Ascending aorta (tissue), 2 donors: ENCODE measurements around the gene PCDH1. TPM values are rescaled to one million over a fixed set of nuclear protein-coding genes. Genes with fewer than 3 reads are reported as not detected.
"Not testable (repeated sequence)": the region's sequence is repeated elsewhere in the genome, so short reads cannot be mapped to it uniquely, and the experiment has no call there.

Source experiments
- DNase-seq, 2 donors: peaks; one replicate each; pipeline ENCODE4 v3.0.0-alpha.2; 2019; ENCODE audit warnings: low spot score in 2 of 2
- H3K27ac ChIP-seq, 2 donors: fragments of 200-600 bp; sonication (generic); one replicate each; pipeline ENCODE4 v1.5.1; 2016 to 2017; ENCODE audit warnings: mild to moderate bottlenecking in 1 of 2
- H3K27me3 ChIP-seq: fragments of 200-600 bp; sonication (generic); one replicate; pipeline ENCODE4 v1.5.1; 2017
- H3K36me3 ChIP-seq, 2 donors: fragments of 200-600 bp; sonication (generic); one replicate each; pipeline ENCODE4 v1.5.1; 2016
- H3K4me1 ChIP-seq, 2 donors: fragments of 200-600 bp; sonication (generic); one replicate each; pipeline ENCODE4 v1.5.1; 2016 to 2017; ENCODE audit warnings: mild to moderate bottlenecking in 1 of 2
- H3K4me3 ChIP-seq, 2 donors: fragments of 200-600 bp; sonication (generic); one replicate each; pipeline ENCODE4 v1.5.1; 2016 to 2017; ENCODE audit warnings: mild to moderate bottlenecking in 1 of 2
- H3K9me3 ChIP-seq, 2 donors: fragments of 200-600 bp; sonication (generic); one replicate each; pipeline ENCODE4 v1.5.1; 2016
- CTCF ChIP-seq, 3 experiments: fragments of 200-600 bp in 2 of 3; fragments of 450-650 bp in 1 of 3; sonication (generic) in 2 of 3; IDR thresholded peaks; one replicate each; pipeline ENCODE4 v1.5.1; 2016 to 2019; ENCODE audit warnings: antibody characterized with exemption in 3 of 3, mild to moderate bottlenecking in 1 of 3, moderate library complexity in 1 of 3
- intact Hi-C: fragments of 100-400 bp; cut with DNase I; formaldehyde crosslinking; loops from one replicate; pipeline ENCODE4 v1.15.1; 2023
- total RNA-seq: library from RNA; depleted of rRNA; stranded (reverse); fragments of >200 nt; gene quantifications from one replicate; pipeline ENCODE4 v1.1.0, GENCODE V29; 2016

PCDH1 gene
- 165 TPM for total RNA-seq

DNA sequence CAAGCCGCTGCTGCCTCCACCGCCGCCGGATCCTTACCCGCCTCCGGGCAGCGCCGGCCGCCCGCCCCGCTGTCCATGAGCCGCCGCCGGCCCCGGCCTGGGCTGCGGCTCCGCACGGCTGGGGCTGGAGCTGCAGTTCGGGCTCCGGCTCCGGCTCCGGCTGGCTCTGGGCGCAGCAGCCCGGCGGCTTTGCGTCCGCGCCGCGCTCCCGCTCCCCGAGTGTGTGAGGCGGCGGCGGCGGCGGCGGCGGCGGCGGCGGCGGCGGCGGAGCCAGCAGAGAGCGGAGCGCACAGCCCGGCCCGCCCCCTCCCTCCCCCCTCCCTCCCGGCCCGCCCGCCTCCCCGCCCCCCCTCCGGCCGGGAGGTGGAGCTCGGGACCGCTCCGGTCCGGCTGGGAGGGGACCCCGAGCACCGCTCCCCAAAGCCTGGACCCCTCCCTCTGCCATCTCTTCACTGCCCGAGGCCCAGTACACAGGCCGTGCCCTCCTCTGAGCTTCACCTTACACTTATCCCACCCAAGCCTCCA lies at the start of gene PCDH1:
TSS of gene PCDH1 (minus strand) at position 225 of the 525 bp plus-strand sequence. CDS start at position 77, 148 bp downstream.
- Histone ChIP-seq H3K27ac (peak within 1 kb of the TSS; percentile 28 to 58), H3K4me3 (peak within 1 kb of the TSS; percentile 70 to 77), H3K27me3 (peaks cover 17% of the 10 kb centered on the region), H3K4me1 (peaks cover 12 to 28% of the 10 kb centered on the region in 2 donors), H3K9me3 (no peaks in the 10 kb centered on the region), H3K36me3 (no peaks in the 10 kb centered on the region)
- DNase-seq = peak in 1 of 2 donors; percentile 66
- intact Hi-C loops = loop anchor here (2.0 to 5.0 kb wide), 2 partner anchors 29 to 84 kb away; no protein-coding TSS in a partner anchor
- no peak for TF ChIP-seq CTCF (IDR thresholded peaks at IDR 0.05)

- intact Hi-C loops = no loop called here
- Histone ChIP-seq H3K4me1 (peaks cover 8 to 21% of the 10 kb centered on the region in 2 donors), H3K36me3 (peaks cover 47 to 58% of the 10 kb centered on the region in 2 donors), H3K27me3 (no peaks in the 10 kb centered on the region), H3K27ac (no peak overlapping the region), H3K4me3 (no peak overlapping the region), H3K9me3 (no peaks in the 10 kb centered on the region)
- no peak for DNase-seq
- no peak for TF ChIP-seq CTCF (IDR thresholded peaks at IDR 0.05)
Measured at GRCh38 chr5:141926434-141926833, 48.2 kb upstream of the PCDH1 start.

DNA sequence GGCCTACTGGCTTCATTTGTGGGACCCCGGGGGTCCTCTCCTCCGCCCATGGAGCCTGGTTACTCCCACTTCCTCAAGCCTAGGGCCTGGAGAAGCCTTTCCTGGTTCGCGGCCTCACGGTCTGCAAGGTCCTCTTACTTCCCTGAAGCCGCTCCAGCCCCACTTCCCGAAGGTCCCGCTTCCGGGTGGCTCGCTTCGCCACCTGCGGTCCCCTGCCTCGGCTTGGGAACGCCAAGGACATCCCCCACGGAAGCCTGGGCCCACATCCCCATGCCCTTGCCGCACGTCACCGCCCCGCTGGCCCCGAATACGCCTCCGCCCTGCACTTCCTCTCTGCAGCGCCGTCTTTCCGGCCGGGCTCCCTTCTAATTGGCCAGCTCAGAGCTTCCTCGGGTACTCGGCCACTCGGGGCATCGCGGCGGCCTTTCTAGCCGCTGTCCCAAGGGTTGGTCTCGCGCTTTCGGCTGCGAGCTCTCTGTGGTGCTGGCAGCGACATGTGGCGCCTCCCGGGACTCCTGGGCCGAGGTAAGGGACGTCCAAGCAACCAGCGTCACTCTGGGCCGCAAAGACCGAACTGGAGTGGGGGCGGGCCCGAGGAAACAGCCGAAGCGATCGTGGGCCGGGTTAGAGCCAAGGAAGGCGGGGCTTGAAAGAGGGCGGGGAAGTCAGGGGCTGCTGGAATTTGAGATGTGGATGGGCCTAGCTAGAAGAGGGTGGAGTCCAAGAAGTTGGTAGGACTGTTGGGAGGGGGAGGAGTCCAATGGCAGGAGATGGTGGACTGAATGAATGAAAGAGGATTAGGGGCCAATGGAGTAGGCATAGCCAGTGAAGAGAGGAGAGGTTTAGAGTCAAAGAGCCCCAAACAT lies 45.5 kb upstream of the PCDH1 start, which contains the start of gene DELE1:
TSS of gene DELE1 (plus strand) at position 424 of the 866 bp plus-strand sequence. CDS start at position 495, 71 bp downstream.
- Histone ChIP-seq H3K27me3 (no peaks in the 10 kb centered on the region), H3K27ac (peak within 1 kb of the TSS; percentile 96 to 97), H3K36me3 (peaks cover 21 to 31% of the 10 kb centered on the region in 2 donors), H3K4me1 (peaks cover 8 to 13% of the 10 kb centered on the region in 2 donors), H3K4me3 (peak within 1 kb of the TSS; percentile 70 to 79), H3K9me3 (no peaks in the 10 kb centered on the region)
- DNase-seq = peak; percentile 84 to 98
- TF ChIP-seq CTCF (IDR thresholded peaks at IDR 0.05) = no peak
- intact Hi-C loops = loop anchor here (1.0 to 2.0 kb wide), 4 partner anchors 17 to 74 kb away; partner anchors contain the start of gene RNF14

DNA sequence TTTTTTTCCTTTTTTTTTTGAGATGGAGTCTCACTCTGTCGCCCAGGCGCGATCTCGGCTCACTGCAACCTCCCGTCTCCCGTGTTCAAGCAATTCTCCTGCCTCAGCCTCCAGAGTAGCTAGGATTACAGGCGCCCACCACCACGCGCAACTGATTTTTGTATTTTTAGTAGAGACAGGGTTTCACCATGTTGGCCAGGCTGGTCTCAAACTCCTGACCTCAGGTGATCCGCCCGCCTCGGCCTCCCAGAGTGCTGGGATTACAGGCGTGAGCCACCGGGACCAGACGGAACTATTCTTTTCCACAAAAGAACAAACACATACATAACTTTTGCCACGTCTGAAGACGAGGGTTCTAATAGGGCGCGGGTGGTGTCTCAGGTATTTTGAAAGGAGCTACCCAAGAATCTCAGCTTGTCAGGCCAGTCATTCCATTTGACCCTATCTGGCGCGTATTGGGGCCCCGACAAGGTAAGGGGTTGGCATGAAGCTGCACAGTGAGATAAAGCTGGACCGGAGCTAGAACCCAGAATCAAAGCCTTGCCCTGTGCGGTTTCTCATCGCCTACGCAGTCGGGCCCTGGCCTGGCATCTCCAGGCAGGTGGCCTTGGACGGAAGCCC lies 44.7 kb upstream of the PCDH1 start:
- intact Hi-C loops = loop anchor here (1.0 to 2.0 kb wide), 3 partner anchors 18 to 46 kb away; partner anchors contain the start of gene RNF14

DNA sequence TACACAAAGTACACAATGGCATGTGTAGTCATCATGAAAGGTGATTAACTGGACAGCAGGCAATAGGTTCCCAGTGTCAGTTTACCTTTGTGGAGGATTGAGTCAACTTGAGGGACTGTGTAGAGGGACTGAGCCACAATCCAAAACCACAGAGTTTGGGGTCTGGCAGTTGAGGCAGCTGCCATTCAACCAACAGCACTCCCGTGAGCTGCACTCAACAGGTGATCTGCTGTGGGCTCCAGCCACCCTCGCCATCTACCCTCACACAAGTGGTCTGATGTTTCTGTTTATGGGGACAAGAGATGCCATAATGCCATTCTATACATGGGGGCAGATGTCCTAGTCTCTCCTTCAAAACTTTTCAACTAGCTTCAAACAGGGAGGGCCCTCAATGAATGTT lies 42.6 kb upstream of the PCDH1 start:
- peaks cover 5 to 7% of the 10 kb centered on the region in 2 donors for H3K36me3 ChIP-seq
- no peak for DNase-seq
- H3K27ac ChIP-seq = no peak overlapping the region
- no peaks in the 10 kb centered on the region for H3K9me3 ChIP-seq
- intact Hi-C loops = no loop called here
- H3K4me3 ChIP-seq = no peak overlapping the region
- H3K27me3 ChIP-seq = no peaks in the 10 kb centered on the region
- TF ChIP-seq CTCF (IDR thresholded peaks at IDR 0.05) = no peak
- peaks cover 8 to 13% of the 10 kb centered on the region in 2 donors for H3K4me1 ChIP-seq

More for the DNA sequence above, 44.7 kb upstream of the PCDH1 start:
- peaks cover 8 to 13% of the 10 kb centered on the region in 2 donors for H3K4me1 ChIP-seq
- peak overlapping the region; percentile 70 to 79 for H3K4me3 ChIP-seq
- not testable (repeated sequence) for H3K9me3 ChIP-seq, DNase-seq, H3K27me3 ChIP-seq
- peaks cover 20 to 23% of the 10 kb centered on the region in 2 donors for H3K36me3 ChIP-seq
- H3K27ac ChIP-seq = peak overlapping the region; percentile 96 to 97
